ENCODE measurements around the gene HK1. TPM values are rescaled to one million over a fixed set of nuclear protein-coding genes. Genes with fewer than 3 reads are reported as not detected.
"Not testable (repeated sequence)": the region's sequence is repeated elsewhere in the genome, so short reads cannot be mapped to it uniquely, and the experiment has no call there.

Gene HK1
- total and polyA plus RNA-seq, 2 donors (not counting 1 experiment from before 2014, with no cell fraction given) = 60.6 to 172 TPM

DNA sequence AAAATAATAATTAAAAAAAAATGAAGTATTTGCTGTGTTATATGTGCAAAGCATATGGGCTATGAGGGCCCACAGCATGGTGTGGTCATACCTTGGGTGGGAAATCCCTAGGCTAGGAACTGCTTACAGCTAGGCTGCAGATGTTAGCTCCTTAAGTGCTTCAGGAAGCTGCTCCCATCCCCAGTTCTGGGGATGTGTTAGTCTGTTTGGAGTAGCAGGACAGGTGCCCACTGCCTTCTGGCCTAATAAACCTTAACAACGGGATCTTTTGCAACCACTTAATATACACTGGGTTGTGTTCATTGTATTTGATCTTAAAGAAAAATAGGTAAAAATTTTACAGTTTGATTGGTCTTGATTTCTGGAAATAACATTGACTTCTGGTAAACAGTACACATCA, 46.3 kb downstream of the HK1 start:
- no peaks in the 10 kb centered on the region for H4K20me1 ChIP-seq (ENCODE audit: control insufficient read depth, extremely low read depth, insufficient read depth, low read length)
- no peak overlapping the region for H2AFZ ChIP-seq (ENCODE audit: low read length)
- no peak overlapping the region for H3K4me3 ChIP-seq (replicated peaks in 1 of 4; ENCODE audit: control extremely low read depth in 1 of 4, insufficient read depth in 1 of 4, low read depth in 3 of 4, low read length in 4 of 4)
- no peak for TF ChIP-seq EZH2 (IDR thresholded peaks at IDR 0.05; ENCODE audit: low read length, missing control alignments)
- H3K4me1 ChIP-seq (ENCODE audit: control insufficient read depth, extremely low read depth, insufficient read depth, low read length) = peaks cover 25% of the 10 kb centered on the region
- H3K9ac ChIP-seq (ENCODE audit: insufficient read depth, low read length) = no peak overlapping the region
- no peaks in the 10 kb centered on the region for H3K27me3 ChIP-seq (ENCODE audit: control insufficient read depth, insufficient read depth, low read length)
- H3K9me3 ChIP-seq (ENCODE audit: control insufficient read depth, insufficient read depth, low read depth, low read length) = no peaks in the 10 kb centered on the region
- no peak for DNase-seq (ENCODE audit: low read depth in 2 of 2)
- H3K27ac ChIP-seq (ENCODE audit: insufficient read depth, low read length) = no peak overlapping the region
- H3K4me2 ChIP-seq (ENCODE audit: extremely low read depth, insufficient read depth, low read length) = no peak overlapping the region
- peaks cover 6% of the 10 kb centered on the region for H3K36me3 ChIP-seq (ENCODE audit: control insufficient read depth, insufficient read depth, low read length)
- peaks cover 83% of the 10 kb centered on the region for H3K79me2 ChIP-seq (ENCODE audit: control insufficient read depth, insufficient read depth, low read length)

DNA sequence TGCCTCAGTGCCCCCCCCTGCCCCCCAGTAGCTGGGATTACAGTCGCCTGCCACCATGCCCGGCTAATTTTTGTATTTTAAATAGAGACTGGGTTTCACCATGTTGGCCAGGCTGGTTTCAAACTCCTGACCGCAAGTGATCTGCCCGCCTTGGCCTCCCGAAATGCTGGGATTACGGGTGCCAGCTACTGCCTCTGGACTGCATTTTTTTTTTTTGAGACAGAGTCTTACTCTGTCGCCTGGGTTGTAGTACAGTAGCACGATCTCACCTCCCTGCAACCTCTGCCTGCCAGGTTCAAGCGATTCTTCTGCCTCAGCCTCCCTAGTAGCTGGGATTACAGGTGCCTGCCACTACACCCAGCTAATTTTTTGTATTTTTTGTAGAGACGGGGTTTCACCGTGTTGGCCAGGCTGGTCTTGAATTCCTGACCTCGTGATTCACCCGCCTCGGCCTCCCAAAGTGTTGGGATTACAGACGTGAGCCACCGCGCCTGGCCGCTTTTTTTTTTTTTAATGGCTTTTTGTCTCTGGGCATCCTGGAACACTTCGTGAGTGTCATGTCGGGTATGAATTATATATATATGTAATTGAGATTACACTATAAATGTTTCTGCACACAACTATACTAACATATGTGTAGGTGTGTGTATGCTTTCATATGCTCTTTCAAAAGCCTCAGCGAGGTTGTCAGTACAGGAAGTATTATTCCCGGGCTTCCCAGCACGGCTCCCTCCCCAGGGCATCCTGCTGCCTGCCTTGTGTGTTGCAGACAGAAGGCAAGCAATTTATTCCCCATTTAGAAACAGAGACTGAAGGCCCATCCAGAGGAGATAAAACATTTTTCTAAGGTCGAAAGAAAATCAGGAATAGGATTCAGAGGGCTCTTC, 47.6 kb downstream of the HK1 start:
- DNase-seq (ENCODE audit: low read depth in 2 of 2) = peak in 1 of 2 donors; percentile 49
- H4K20me1 ChIP-seq (ENCODE audit: control insufficient read depth, extremely low read depth, insufficient read depth, low read length); H3K9me3 ChIP-seq (ENCODE audit: control insufficient read depth, insufficient read depth, low read depth, low read length); H3K4me2 ChIP-seq (ENCODE audit: extremely low read depth, insufficient read depth, low read length); H3K36me3 ChIP-seq (ENCODE audit: control insufficient read depth, insufficient read depth, low read length); H3K4me3 ChIP-seq (replicated peaks in 1 of 4; ENCODE audit: control extremely low read depth in 1 of 4, insufficient read depth in 1 of 4, low read depth in 3 of 4, low read length in 4 of 4); H3K27ac ChIP-seq (ENCODE audit: insufficient read depth, low read length); H2AFZ ChIP-seq (ENCODE audit: low read length); H3K27me3 ChIP-seq (ENCODE audit: control insufficient read depth, insufficient read depth, low read length); H3K9ac ChIP-seq (ENCODE audit: insufficient read depth, low read length): not testable (repeated sequence)
- peaks cover 83% of the 10 kb centered on the region for H3K79me2 ChIP-seq (ENCODE audit: control insufficient read depth, insufficient read depth, low read length)
- peaks cover 15% of the 10 kb centered on the region for H3K4me1 ChIP-seq (ENCODE audit: control insufficient read depth, extremely low read depth, insufficient read depth, low read length)

DNA sequence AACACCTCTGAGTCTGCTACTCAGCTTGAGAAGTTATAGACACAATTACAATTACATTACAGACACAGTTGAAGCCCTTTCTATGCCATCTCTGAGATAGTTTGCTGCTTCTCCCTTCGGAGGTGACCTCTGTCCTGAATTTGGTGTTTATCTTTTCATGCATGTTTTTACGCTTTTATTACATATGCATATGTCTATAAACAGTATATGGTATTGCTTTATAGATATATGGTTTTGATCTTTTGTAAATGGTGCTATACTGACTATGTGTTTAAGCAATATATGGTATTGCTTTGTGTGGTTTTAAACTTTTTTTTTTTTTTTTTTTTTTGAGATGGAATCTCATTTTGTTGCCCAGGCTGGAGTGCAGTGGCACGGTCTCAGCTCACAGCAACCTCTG, 48.4 kb downstream of the HK1 start:
- Histone ChIP-seq H3K9ac (ENCODE audit: insufficient read depth, low read length) (no peak overlapping the region), H3K27me3 (ENCODE audit: control insufficient read depth, insufficient read depth, low read length) (no peaks in the 10 kb centered on the region), H3K27ac (ENCODE audit: insufficient read depth, low read length) (no peak overlapping the region), H3K4me2 (ENCODE audit: extremely low read depth, insufficient read depth, low read length) (no peak overlapping the region), H3K79me2 (ENCODE audit: control insufficient read depth, insufficient read depth, low read length) (peaks cover 82% of the 10 kb centered on the region), H3K36me3 (ENCODE audit: control insufficient read depth, insufficient read depth, low read length) (peaks cover 3% of the 10 kb centered on the region), H3K9me3 (ENCODE audit: control insufficient read depth, insufficient read depth, low read depth, low read length) (no peaks in the 10 kb centered on the region), H3K4me3 (replicated peaks in 1 of 4; ENCODE audit: control extremely low read depth in 1 of 4, insufficient read depth in 1 of 4, low read depth in 3 of 4, low read length in 4 of 4) (no peak overlapping the region), H2AFZ (ENCODE audit: low read length) (no peak overlapping the region), H3K4me1 (ENCODE audit: control insufficient read depth, extremely low read depth, insufficient read depth, low read length) (peaks cover 7% of the 10 kb centered on the region), H4K20me1 (ENCODE audit: control insufficient read depth, extremely low read depth, insufficient read depth, low read length) (no peaks in the 10 kb centered on the region)
- no peak for DNase-seq (ENCODE audit: low read depth in 2 of 2)
- no peak for TF ChIP-seq EZH2 (IDR thresholded peaks at IDR 0.05; ENCODE audit: low read length, missing control alignments)
- TF ChIP-seq, protein P1, sequence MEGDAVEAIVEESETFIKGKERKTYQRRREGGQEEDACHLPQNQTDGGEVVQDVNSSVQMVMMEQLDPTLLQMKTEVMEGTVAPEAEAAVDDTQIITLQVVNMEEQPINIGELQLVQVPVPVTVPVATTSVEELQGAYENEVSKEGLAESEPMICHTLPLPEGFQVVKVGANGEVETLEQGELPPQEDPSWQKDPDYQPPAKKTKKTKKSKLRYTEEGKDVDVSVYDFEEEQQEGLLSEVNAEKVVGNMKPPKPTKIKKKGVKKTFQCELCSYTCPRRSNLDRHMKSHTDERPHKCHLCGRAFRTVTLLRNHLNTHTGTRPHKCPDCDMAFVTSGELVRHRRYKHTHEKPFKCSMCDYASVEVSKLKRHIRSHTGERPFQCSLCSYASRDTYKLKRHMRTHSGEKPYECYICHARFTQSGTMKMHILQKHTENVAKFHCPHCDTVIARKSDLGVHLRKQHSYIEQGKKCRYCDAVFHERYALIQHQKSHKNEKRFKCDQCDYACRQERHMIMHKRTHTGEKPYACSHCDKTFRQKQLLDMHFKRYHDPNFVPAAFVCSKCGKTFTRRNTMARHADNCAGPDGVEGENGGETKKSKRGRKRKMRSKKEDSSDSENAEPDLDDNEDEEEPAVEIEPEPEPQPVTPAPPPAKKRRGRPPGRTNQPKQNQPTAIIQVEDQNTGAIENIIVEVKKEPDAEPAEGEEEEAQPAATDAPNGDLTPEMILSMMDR (conservative IDR thresholded peaks at IDR 0.05 in 1 of 2, IDR thresholded peaks at IDR 0.05 in 1 of 2; ENCODE audit: low read depth in 1 of 2, low read length in 2 of 2) = no peak
